ENCODE data around the gene TMEM218. TPM values are rescaled to one million over a fixed set of nuclear protein-coding genes. Genes with fewer than 3 reads are reported as not detected.
A peak's percentile ranks its signal among the peaks of the same experiment; 100 is the strongest.

TMEM218 gene
- total and polyA plus RNA-seq, 10 of the 15 experiments (the other 5 are each of a cell fraction or from before 2014, with no cell fraction given) = 11.2 to 50.3 (median 28.8) TPM

- TF ChIP-seq SIN3A (IDR thresholded peaks at IDR 0.05; ENCODE audit: low read depth, low read length) (peak; percentile 36; the same call in 1 of the 2 replicates), CBFB (IDR thresholded peaks at IDR 0.05; ENCODE audit: low read depth) (0 out of 2 replicates have a peak, but pooled peaks have one; percentile 24), IKZF1 (conservative IDR thresholded peaks at IDR 0.05) (no peak), SMAD1 (IDR thresholded peaks at IDR 0.05; ENCODE audit: low read depth, partially characterized antibody) (no peak), NR2F1 (conservative IDR thresholded peaks at IDR 0.05) (peak; percentile 47), CHD1 (IDR thresholded peaks at IDR 0.05; ENCODE audit: low read depth, low read length) (no peak), SKIL (IDR thresholded peaks at IDR 0.05; ENCODE audit: low read depth, poor library complexity, severe bottlenecking) (no peak), RELB (IDR thresholded peaks at IDR 0.05; ENCODE audit: low read depth) (peak; percentile 30), KAT2A (conservative IDR thresholded peaks at IDR 0.05; ENCODE audit: control insufficient read depth, low read depth, low read length) (no peak), TCF12 (IDR thresholded peaks at IDR 0.05; ENCODE audit: low read depth, low read length) (no peak)
- TF ChIP-seq, protein P1, sequence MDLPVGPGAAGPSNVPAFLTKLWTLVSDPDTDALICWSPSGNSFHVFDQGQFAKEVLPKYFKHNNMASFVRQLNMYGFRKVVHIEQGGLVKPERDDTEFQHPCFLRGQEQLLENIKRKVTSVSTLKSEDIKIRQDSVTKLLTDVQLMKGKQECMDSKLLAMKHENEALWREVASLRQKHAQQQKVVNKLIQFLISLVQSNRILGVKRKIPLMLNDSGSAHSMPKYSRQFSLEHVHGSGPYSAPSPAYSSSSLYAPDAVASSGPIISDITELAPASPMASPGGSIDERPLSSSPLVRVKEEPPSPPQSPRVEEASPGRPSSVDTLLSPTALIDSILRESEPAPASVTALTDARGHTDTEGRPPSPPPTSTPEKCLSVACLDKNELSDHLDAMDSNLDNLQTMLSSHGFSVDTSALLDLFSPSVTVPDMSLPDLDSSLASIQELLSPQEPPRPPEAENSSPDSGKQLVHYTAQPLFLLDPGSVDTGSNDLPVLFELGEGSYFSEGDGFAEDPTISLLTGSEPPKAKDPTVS (IDR thresholded peaks at IDR 0.05; ENCODE audit: low read depth, low read length) = no peak
- TF ChIP-seq, protein P2, sequence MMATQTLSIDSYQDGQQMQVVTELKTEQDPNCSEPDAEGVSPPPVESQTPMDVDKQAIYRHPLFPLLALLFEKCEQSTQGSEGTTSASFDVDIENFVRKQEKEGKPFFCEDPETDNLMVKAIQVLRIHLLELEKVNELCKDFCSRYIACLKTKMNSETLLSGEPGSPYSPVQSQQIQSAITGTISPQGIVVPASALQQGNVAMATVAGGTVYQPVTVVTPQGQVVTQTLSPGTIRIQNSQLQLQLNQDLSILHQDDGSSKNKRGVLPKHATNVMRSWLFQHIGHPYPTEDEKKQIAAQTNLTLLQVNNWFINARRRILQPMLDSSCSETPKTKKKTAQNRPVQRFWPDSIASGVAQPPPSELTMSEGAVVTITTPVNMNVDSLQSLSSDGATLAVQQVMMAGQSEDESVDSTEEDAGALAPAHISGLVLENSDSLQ (IDR thresholded peaks at IDR 0.05) = peak; percentile 99
Measured at GRCh38 chr11:125111343-125112207, at the start of gene TMEM218 (continued).
